GM23338 (cell line): ENCODE measurements around the gene CAMTA1. TPM values are rescaled to one million over a fixed set of nuclear protein-coding genes. Genes with fewer than 3 reads are reported as not detected.

ENCODE experiments used
- ATAC-seq: fragments of 200-7000 bp; cut with Tn5 transposase; 3 replicates; pipeline ENCODE4 v1.9.1; 2020
- DNase-seq: peaks from one replicate; pipeline ENCODE4 v3.0.0-alpha.2; 2015; ENCODE audit warnings: low spot score
- H2AFZ ChIP-seq: fragments of 200-600 bp; sonication (generic); 2 replicates; pipeline ENCODE4 v1.8.0; 2016; ENCODE audit warnings: antibody characterized with exemption, mild to moderate bottlenecking, moderate library complexity
- H3F3A ChIP-seq: fragments of 200-600 bp; sonication (generic); replicated peaks from 2 replicates; pipeline ENCODE4 v1.8.0; 2017; ENCODE audit warnings: antibody characterized with exemption, mixed run types, low read depth
- H3K27ac ChIP-seq: fragments of 200-600 bp; sonication (generic); 2 replicates; pipeline ENCODE4 v1.6.1; 2016; ENCODE audit warnings: low read depth
- H3K27me3 ChIP-seq: fragments of 200-600 bp; sonication (generic); 2 replicates; pipeline ENCODE4 v1.8.0; 2016; ENCODE audit warnings: mild to moderate bottlenecking, mixed run types, moderate library complexity; ENCODE audit not compliant: insufficient read depth
- H3K36me3 ChIP-seq: fragments of 200-600 bp; sonication (generic); 2 replicates; pipeline ENCODE4 v1.8.0; 2016; ENCODE audit warnings: mild to moderate bottlenecking; ENCODE audit not compliant: insufficient read depth
- H3K4me1 ChIP-seq: fragments of 200-600 bp; sonication (generic); 2 replicates; pipeline ENCODE4 v1.8.0; 2016; ENCODE audit warnings: mild to moderate bottlenecking, moderate library complexity; ENCODE audit not compliant: insufficient read depth
- H3K4me2 ChIP-seq: fragments of 200-600 bp; sonication (generic); 2 replicates; pipeline ENCODE4 v1.7.1; 2017; ENCODE audit warnings: mixed run types
- H3K4me3 ChIP-seq: fragments of 200-600 bp; sonication (generic); 2 replicates; pipeline ENCODE4 v1.6.1; 2016; ENCODE audit warnings: mixed run types
- H3K79me2 ChIP-seq: fragments of 200-600 bp; sonication (generic); replicated peaks from 2 replicates; pipeline ENCODE4 v1.8.0; 2017; ENCODE audit warnings: mild to moderate bottlenecking; ENCODE audit not compliant: insufficient read depth
- H3K9me2 ChIP-seq: fragments of 200-600 bp; sonication (generic); 2 replicates; pipeline ENCODE4 v1.8.0; 2017; ENCODE audit not compliant: insufficient read depth
- H4K20me1 ChIP-seq: fragments of 200-600 bp; sonication (generic); replicated peaks from 2 replicates; pipeline ENCODE4 v1.8.0; 2017; ENCODE audit warnings: mild to moderate bottlenecking; ENCODE audit not compliant: insufficient read depth
- H3K27ac Mint-ChIP-seq: 2 replicates; pipeline ENCODE4 v1.8.0; 2020; ENCODE audit warnings: inconsistent platforms, mild to moderate bottlenecking, moderate library complexity, mixed read lengths
- H3K27me3 Mint-ChIP-seq: 3 replicates; pipeline ENCODE4 v1.8.0; 2022; ENCODE audit warnings: low read depth, mild to moderate bottlenecking, moderate library complexity, mixed read lengths, inconsistent platforms; ENCODE audit not compliant: insufficient read depth, poor library complexity
- H3K36me3 Mint-ChIP-seq: 3 replicates; pipeline ENCODE4 v1.8.0; 2021; ENCODE audit warnings: low read depth, mild to moderate bottlenecking, inconsistent platforms, moderate library complexity, mixed read lengths
- H3K4me1 Mint-ChIP-seq: 3 replicates; pipeline ENCODE4 v1.8.0; 2020; ENCODE audit warnings: mild to moderate bottlenecking, inconsistent platforms, mixed read lengths
- H3K4me3 Mint-ChIP-seq: 3 replicates; pipeline ENCODE4 v1.8.0; 2021; ENCODE audit warnings: moderate library complexity, mild to moderate bottlenecking, inconsistent platforms, mixed read lengths
- H3K9me3 Mint-ChIP-seq: 3 replicates; pipeline ENCODE4 v1.8.0; 2020; ENCODE audit warnings: moderate library complexity, mild to moderate bottlenecking, inconsistent platforms, mixed read lengths
- CTCF ChIP-seq, 2 experiments: fragments of 200-600 bp in 1 of 2; sonication (generic) in 1 of 2; conservative IDR thresholded peaks; 2 replicates each; pipeline versions ENCODE4 v1.5.1 to v1.6.1; 2016 to 2017; ENCODE audit warnings: antibody characterized with exemption in 2 of 2, low read depth in 2 of 2, mild to moderate bottlenecking in 2 of 2, moderate library complexity in 1 of 2
- EZH2phosphoT487 ChIP-seq: fragments of 200-600 bp; sonication (generic); IDR thresholded peaks from one replicate; pipeline ENCODE4 v1.8.1; 2018; ENCODE audit warnings: antibody characterized with exemption; ENCODE audit not compliant: unreplicated experiment
- JUNB ChIP-seq: IDR thresholded peaks from one replicate; pipeline ENCODE4 v1.6.1; 2016; ENCODE audit warnings: antibody characterized with exemption; ENCODE audit not compliant: unreplicated experiment
- POLR2AphosphoS5 ChIP-seq: IDR thresholded peaks from 2 replicates; pipeline ENCODE4 v1.6.1; 2016; ENCODE audit warnings: antibody characterized with exemption, low read depth
- STAT1 ChIP-seq: IDR thresholded peaks from one replicate; pipeline ENCODE4 v1.6.1; 2016; ENCODE audit warnings: antibody characterized with exemption; ENCODE audit not compliant: unreplicated experiment
- ZNF114 ChIP-seq: fragments of 250-450 bp; sonication (Bioruptor Pico); IDR thresholded peaks from 2 replicates; pipeline ENCODE4 v1.5.0; 2020; ENCODE audit warnings: mild to moderate bottlenecking, moderate library complexity
- ZNF331 ChIP-seq: fragments of 250-450 bp; sonication (Bioruptor Pico); IDR thresholded peaks from 2 replicates; pipeline ENCODE4 v1.5.0; 2020; ENCODE audit warnings: low read depth, mild to moderate bottlenecking, moderate library complexity
- polyA plus RNA-seq: library from polyadenylated mRNA; unstranded; fragments of >200 nt; fragmentation: Nextera tagmentation; extraction: Ambion mirVana; gene quantifications from 2 replicates; pipeline ENCODE4 v1.2.1, GENCODE V29; 2016
- total RNA-seq: library from RNA; depleted of rRNA; stranded (reverse); fragments of >200 nt; shearing (Covaris generic); gene quantifications from 2 replicates; pipeline ENCODE4 v1.2.3, GENCODE V29; 2014
- TF ChIP-seq, protein P1 (sequence below): IDR thresholded peaks from one replicate; pipeline ENCODE4 v1.6.1; 2018; ENCODE audit warnings: antibody characterized with exemption; ENCODE audit not compliant: unreplicated experiment

The CAMTA1 gene
- total and polyA plus RNA-seq, 2 experiments from 2014 or later: 115 to 519 TPM

DNA sequence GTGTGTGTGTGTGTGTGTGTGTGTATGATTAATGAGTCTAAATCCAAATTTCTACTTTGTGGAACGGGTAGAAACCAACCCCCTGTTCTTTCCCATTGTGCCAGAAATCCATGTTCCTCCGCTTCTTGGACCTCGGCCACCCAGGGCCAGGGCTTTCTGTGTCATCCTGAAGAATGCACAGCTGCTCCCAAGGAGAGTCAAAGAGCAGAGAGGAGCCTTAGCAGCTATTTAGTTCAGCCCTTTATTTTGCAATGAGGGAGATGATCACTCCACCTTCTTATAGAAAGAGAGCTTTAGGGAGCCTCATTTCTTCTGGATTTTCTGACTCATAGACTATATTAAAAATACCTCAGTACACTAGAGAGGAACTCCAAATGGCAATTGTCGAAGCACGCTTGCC, 496.6 kb downstream of the CAMTA1 start (continued):
- TF ChIP-seq, protein P1, sequence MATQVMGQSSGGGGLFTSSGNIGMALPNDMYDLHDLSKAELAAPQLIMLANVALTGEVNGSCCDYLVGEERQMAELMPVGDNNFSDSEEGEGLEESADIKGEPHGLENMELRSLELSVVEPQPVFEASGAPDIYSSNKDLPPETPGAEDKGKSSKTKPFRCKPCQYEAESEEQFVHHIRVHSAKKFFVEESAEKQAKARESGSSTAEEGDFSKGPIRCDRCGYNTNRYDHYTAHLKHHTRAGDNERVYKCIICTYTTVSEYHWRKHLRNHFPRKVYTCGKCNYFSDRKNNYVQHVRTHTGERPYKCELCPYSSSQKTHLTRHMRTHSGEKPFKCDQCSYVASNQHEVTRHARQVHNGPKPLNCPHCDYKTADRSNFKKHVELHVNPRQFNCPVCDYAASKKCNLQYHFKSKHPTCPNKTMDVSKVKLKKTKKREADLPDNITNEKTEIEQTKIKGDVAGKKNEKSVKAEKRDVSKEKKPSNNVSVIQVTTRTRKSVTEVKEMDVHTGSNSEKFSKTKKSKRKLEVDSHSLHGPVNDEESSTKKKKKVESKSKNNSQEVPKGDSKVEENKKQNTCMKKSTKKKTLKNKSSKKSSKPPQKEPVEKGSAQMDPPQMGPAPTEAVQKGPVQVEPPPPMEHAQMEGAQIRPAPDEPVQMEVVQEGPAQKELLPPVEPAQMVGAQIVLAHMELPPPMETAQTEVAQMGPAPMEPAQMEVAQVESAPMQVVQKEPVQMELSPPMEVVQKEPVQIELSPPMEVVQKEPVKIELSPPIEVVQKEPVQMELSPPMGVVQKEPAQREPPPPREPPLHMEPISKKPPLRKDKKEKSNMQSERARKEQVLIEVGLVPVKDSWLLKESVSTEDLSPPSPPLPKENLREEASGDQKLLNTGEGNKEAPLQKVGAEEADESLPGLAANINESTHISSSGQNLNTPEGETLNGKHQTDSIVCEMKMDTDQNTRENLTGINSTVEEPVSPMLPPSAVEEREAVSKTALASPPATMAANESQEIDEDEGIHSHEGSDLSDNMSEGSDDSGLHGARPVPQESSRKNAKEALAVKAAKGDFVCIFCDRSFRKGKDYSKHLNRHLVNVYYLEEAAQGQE: no peak
- no peak for TF ChIP-seq POLR2AphosphoS5
- TF ChIP-seq ZNF331 (CRISPR knock-in tag): no peak

DNA sequence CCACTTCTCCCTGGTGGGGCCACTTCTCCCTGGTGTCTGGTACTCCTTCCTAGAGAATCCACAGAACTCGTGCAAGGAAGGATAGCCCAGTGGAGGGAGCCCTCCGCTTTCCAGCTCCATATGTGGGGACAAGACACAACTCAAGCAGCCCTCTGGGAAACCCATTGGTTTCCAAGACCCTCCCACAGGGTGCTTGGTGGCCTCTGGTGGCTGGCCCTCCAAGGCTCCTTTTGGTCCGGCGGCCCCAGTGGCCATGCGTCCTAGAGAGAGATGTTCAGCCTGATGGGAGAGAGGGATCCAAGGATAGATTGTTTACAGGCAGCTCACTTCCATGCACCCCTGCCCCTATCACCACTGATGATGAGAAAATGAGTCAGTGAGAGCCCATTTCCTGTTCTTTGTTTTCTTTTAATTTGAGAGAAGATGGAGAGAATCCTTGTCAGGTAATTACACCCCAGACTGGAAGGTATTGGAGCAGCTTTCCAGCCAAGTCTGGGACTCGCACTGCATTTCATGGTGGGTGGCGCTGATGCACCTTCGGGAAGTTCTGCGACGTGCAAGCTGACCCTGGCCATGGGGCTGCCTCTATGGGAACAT, 499.7 kb downstream of the CAMTA1 start:
- H3K27me3 Mint-ChIP-seq: peaks cover 2% of the 10 kb centered on the region
- Histone ChIP-seq H2AFZ (no peak overlapping the region), H3F3A (no peaks in the 10 kb centered on the region), H3K9me2 (peaks cover 9% of the 10 kb centered on the region; the same call in 1 of the 2 replicates), H3K27me3 (no peaks in the 10 kb centered on the region), H3K4me3 (no peak overlapping the region), H4K20me1 (no peaks in the 10 kb centered on the region), H3K27ac (no peak overlapping the region), H3K4me1 (peaks cover 12% of the 10 kb centered on the region), H3K36me3 (no peaks in the 10 kb centered on the region), H3K79me2 (no peaks in the 10 kb centered on the region), H3K4me2 (no peak overlapping the region)
- H3K4me1 Mint-ChIP-seq: peaks cover 28% of the 10 kb centered on the region
- no peak overlapping the region for H3K4me3 Mint-ChIP-seq
- H3K9me3 Mint-ChIP-seq: no peaks in the 10 kb centered on the region
- no peak overlapping the region for H3K27ac Mint-ChIP-seq
- ATAC-seq: no peak
- peak in 1 of 2 experiments; percentile 13; a peak in 1 of 4 replicates for TF ChIP-seq CTCF (conservative IDR thresholded peaks at IDR 0.05; ENCODE audit: low read depth in 2 of 2)
- TF ChIP-seq ZNF114 (CRISPR knock-in tag): no peak
- TF ChIP-seq STAT1: no peak
- H3K36me3 Mint-ChIP-seq: no peaks in the 10 kb centered on the region
- no peak for DNase-seq

DNA sequence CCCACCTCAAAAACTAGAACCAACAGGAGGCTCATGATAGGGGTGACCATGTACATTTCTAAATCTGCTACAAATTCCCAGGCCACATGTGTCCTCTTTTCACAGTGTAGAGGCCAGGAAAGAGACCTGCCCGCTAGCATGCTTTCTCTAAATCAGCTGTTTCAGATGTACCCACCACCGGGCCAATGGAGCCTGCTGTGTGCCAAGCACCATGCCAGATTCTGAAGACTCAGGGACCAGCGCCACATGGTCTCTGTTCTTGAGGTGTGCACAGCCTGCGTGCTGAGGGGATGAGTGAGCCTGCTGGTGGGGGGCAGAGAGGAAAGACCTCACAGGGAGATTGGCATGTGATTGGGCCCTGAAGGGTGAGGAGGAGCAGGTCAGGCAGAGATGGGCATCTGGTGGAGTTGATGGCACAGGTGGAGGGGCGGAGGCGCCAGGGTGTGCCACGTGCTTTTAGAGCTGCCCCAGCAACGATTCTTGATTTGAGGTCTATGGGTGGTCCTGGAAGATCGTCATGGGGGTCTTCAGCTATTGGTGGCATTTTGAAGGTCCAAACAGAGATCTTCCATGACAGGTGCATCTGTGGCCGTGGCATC, 500.7 kb downstream of the CAMTA1 start:
- no peaks in the 10 kb centered on the region for H3K36me3 ChIP-seq
- H3K4me1 Mint-ChIP-seq: peaks cover 18% of the 10 kb centered on the region
- no peaks in the 10 kb centered on the region for H4K20me1 ChIP-seq
- H3K27ac ChIP-seq: no peak overlapping the region
- DNase-seq: no peak
- peaks cover 2% of the 10 kb centered on the region for H3K27me3 Mint-ChIP-seq
- no peaks in the 10 kb centered on the region for H3K27me3 ChIP-seq
- peaks cover 2% of the 10 kb centered on the region; the same call in 1 of the 2 replicates for H3K4me1 ChIP-seq
- no peak overlapping the region for H3K4me3 Mint-ChIP-seq
- H3K9me2 ChIP-seq: peaks cover 9% of the 10 kb centered on the region; the same call in 1 of the 2 replicates
- H3K27ac Mint-ChIP-seq: no peak overlapping the region
- H3K36me3 Mint-ChIP-seq: no peaks in the 10 kb centered on the region
- H2AFZ ChIP-seq: no peak overlapping the region
- no peak overlapping the region for H3K4me3 ChIP-seq
- no peaks in the 10 kb centered on the region for H3K9me3 Mint-ChIP-seq
- no peak overlapping the region for H3K4me2 ChIP-seq
- H3F3A ChIP-seq: no peaks in the 10 kb centered on the region
- no peaks in the 10 kb centered on the region for H3K79me2 ChIP-seq
- no peak for ATAC-seq
- TF ChIP-seq EZH2phosphoT487 (no peak), JUNB (no peak)
